HEK293 (cell line): ENCODE measurements around the gene IL1A.

ENCODE experiments used
- CTCF ChIA-PET: fragments of 350-600 bp; formaldehyde crosslinking; extraction: SDS; loops from one replicate; lab custom pipeline; 2021; ENCODE audit warnings: antibody characterized with exemption; lab: Yijun Ruan, JAX
- POLR2A ChIA-PET: fragments of 300-600 bp; formaldehyde crosslinking; extraction: SDS; loops from one replicate; lab custom pipeline; 2020; ENCODE audit warnings: antibody characterized with exemption, inconsistent platforms; lab: Yijun Ruan, JAX
- H3K27ac ChIP-seq: fragments of 200-500 bp; sonication (Bioruptor generic); 2 replicates; pipeline ENCODE4 v1.5.1; 2014; ENCODE audit warnings: low read depth, low read length, control low read depth, inconsistent platforms; ENCODE audit errors: extremely low read depth
- H3K36me3 ChIP-seq, 2 experiments: fragments of 200-500 bp in 1 of 2; sonication (Bioruptor generic) in 1 of 2; 1 replicate in 1 of 2; 2 replicates in 1 of 2; pipeline ENCODE4 v1.5.1; 2014 to 2017; ENCODE audit warnings: inconsistent platforms in 2 of 2, low read length in 2 of 2; ENCODE audit not compliant: control insufficient read depth in 2 of 2, insufficient read depth in 1 of 2
- H3K4me1 ChIP-seq: fragments of 200-500 bp; sonication (Bioruptor generic); 2 replicates; pipeline ENCODE4 v1.5.1; 2014; ENCODE audit warnings: mild to moderate bottlenecking, low read length, inconsistent platforms; ENCODE audit not compliant: control insufficient read depth, insufficient read depth
- H3K4me3 ChIP-seq: 2 replicates; pipeline ENCODE4 v1.5.1; 2011; ENCODE audit warnings: low read depth, mild to moderate bottlenecking, control low read depth, low read length, moderate library complexity
- H3K9me3 ChIP-seq: fragments of 200-500 bp; sonication (Bioruptor generic); 2 replicates; pipeline ENCODE4 v1.5.1; 2014; ENCODE audit warnings: low read depth, low read length, inconsistent platforms; ENCODE audit not compliant: control insufficient read depth, insufficient read depth
- AEBP2 ChIP-seq: fragments of 450-650 bp; formaldehyde crosslinking; IDR thresholded peaks from 2 replicates; pipeline ENCODE4 v1.5.1; 2016; ENCODE audit warnings: missing biosample characterization, missing genetic modification characterization, borderline replicate concordance
- ATF2 ChIP-seq: fragments of 450-650 bp; formaldehyde crosslinking; IDR thresholded peaks from 2 replicates; pipeline ENCODE4 v1.5.1; 2016; ENCODE audit warnings: missing biosample characterization, missing genetic modification characterization, low read depth
- GLI2 ChIP-seq: fragments of 450-650 bp; formaldehyde crosslinking; IDR thresholded peaks from 2 replicates; pipeline ENCODE4; 2017; ENCODE audit warnings: missing biosample characterization, missing genetic modification characterization, low read depth, borderline replicate concordance
- GLI4 ChIP-seq: fragments of 450-650 bp; formaldehyde crosslinking; IDR thresholded peaks from 2 replicates; pipeline ENCODE4 v1.5.1; 2016; ENCODE audit warnings: missing biosample characterization, missing genetic modification characterization
- PRDM10 ChIP-seq: fragments of 450-650 bp; formaldehyde crosslinking; IDR thresholded peaks from 2 replicates; pipeline ENCODE4 v1.5.1; 2016; ENCODE audit warnings: missing biosample characterization, missing genetic modification characterization
- SP3 ChIP-seq: fragments of 450-650 bp; formaldehyde crosslinking; IDR thresholded peaks from 2 replicates; pipeline ENCODE4 v1.5.1; 2016; ENCODE audit warnings: missing biosample characterization, missing genetic modification characterization
- ZNF112 ChIP-seq: fragments of 450-650 bp; formaldehyde crosslinking; IDR thresholded peaks from 2 replicates; pipeline ENCODE4 v1.5.0; 2017; ENCODE audit warnings: missing biosample characterization, missing genetic modification characterization
- ZNF211 ChIP-seq: fragments of 450-650 bp; formaldehyde crosslinking; IDR thresholded peaks from 2 replicates; pipeline ENCODE4 v1.5.1; 2016; ENCODE audit warnings: low read depth, missing biosample characterization, missing genetic modification characterization
- ZNF223 ChIP-seq: fragments of 450-650 bp; formaldehyde crosslinking; IDR thresholded peaks from 2 replicates; pipeline ENCODE4 v1.5.1; 2016; ENCODE audit warnings: missing biosample characterization, missing genetic modification characterization
- ZNF37A ChIP-seq: fragments of 450-650 bp; IDR thresholded peaks from 2 replicates; pipeline ENCODE4 v1.5.1; 2018; ENCODE audit warnings: missing biosample characterization, missing genetic modification characterization
- ZNF473 ChIP-seq: fragments of 450-650 bp; formaldehyde crosslinking; IDR thresholded peaks from 2 replicates; pipeline ENCODE4 v1.5.1; 2017; ENCODE audit warnings: missing biosample characterization, missing genetic modification characterization
- ZNF513 ChIP-seq: fragments of 450-650 bp; IDR thresholded peaks from 2 replicates; pipeline ENCODE4 v1.5.1; 2018; ENCODE audit warnings: missing biosample characterization, missing genetic modification characterization
- ZNF530 ChIP-seq: fragments of 450-650 bp; formaldehyde crosslinking; IDR thresholded peaks from 2 replicates; pipeline ENCODE4 v1.5.1; 2016; ENCODE audit warnings: low read depth, missing biosample characterization, missing genetic modification characterization
- ZNF548 ChIP-seq: fragments of 450-650 bp; formaldehyde crosslinking; IDR thresholded peaks from 2 replicates; pipeline ENCODE4 v1.5.1; 2016; ENCODE audit warnings: missing biosample characterization, missing genetic modification characterization
- ZNF549 ChIP-seq: fragments of 450-650 bp; IDR thresholded peaks from 2 replicates; pipeline ENCODE4 v1.5.1; 2018; ENCODE audit warnings: missing biosample characterization, missing genetic modification characterization, mild to moderate bottlenecking, inconsistent platforms, moderate library complexity
- ZNF561 ChIP-seq: fragments of 450-650 bp; IDR thresholded peaks from 2 replicates; pipeline ENCODE4 v1.5.1; 2018; ENCODE audit warnings: missing biosample characterization, missing genetic modification characterization, borderline replicate concordance
- ZNF585B ChIP-seq: fragments of 450-650 bp; formaldehyde crosslinking; IDR thresholded peaks from 2 replicates; pipeline ENCODE4 v1.5.1; 2016; ENCODE audit warnings: missing biosample characterization, missing genetic modification characterization
- ZNF624 ChIP-seq: fragments of 450-650 bp; formaldehyde crosslinking; IDR thresholded peaks from 2 replicates; pipeline ENCODE4 v1.5.1; 2017; ENCODE audit warnings: missing biosample characterization, missing genetic modification characterization
- ZNF626 ChIP-seq: fragments of 450-650 bp; sonication (Bioruptor Pico); formaldehyde crosslinking; IDR thresholded peaks from 2 replicates; pipeline ENCODE4 v1.5.1; 2018; ENCODE audit warnings: missing biosample characterization, missing genetic modification characterization, inconsistent platforms
- ZNF791 ChIP-seq: fragments of 450-650 bp; formaldehyde crosslinking; IDR thresholded peaks from 2 replicates; pipeline ENCODE4 v1.5.1; 2016; ENCODE audit warnings: missing biosample characterization, missing genetic modification characterization
- ZNF830 ChIP-seq: fragments of 450-650 bp; IDR thresholded peaks from 2 replicates; pipeline ENCODE4 v1.5.0; 2018; ENCODE audit warnings: missing biosample characterization, missing genetic modification characterization, low read depth, mild to moderate bottlenecking, moderate library complexity

Gene IL1A

GRCh38 chr2:112749755-112750559 is 34.3 kb downstream of the IL1A start (continued):
- TF ChIP-seq GLI2 (tag by site-specific recombination): no peak
- TF ChIP-seq SP3 (tag by site-specific recombination): no peak
- no peak for TF ChIP-seq ZNF561 (tag by site-specific recombination)
- TF ChIP-seq ZNF585B (tag by site-specific recombination): no peak
- no peak for TF ChIP-seq ZNF211 (tag by site-specific recombination)
- no peak for TF ChIP-seq ZNF624
- no peak for TF ChIP-seq ZNF37A
- no peak for TF ChIP-seq ZNF513 (tag by site-specific recombination)
- TF ChIP-seq ZNF549 (tag by site-specific recombination): no peak
- no peak for TF ChIP-seq ZNF791 (tag by site-specific recombination)
- no peak for TF ChIP-seq ATF2 (tag by site-specific recombination)
- no peak for TF ChIP-seq ZNF473 (tag by site-specific recombination)
- TF ChIP-seq ZNF830: no peak
- TF ChIP-seq, all 188 proteins: peak for 4

- H3K9me3 ChIP-seq: no peaks in the 10 kb centered on the region
- no peaks in the 10 kb centered on the region for H3K4me1 ChIP-seq
- ChIA-PET CTCF (interaction anchor here (1.1 to 6.1 kb wide), 5 partner anchors 9 to 200 kb away, joined by 3 to 48 read pairs (median 9); no protein-coding TSS in a partner anchor), POLR2A (interaction anchor here (0.7 kb wide), 1 partner anchor 123 kb away, joined by 4 read pairs; no protein-coding TSS in a partner anchor)
- H3K36me3 ChIP-seq: peaks cover 45 to 77% of the 10 kb centered on the region in 2 experiments
- TF ChIP-seq PRDM10 (tag by site-specific recombination): peak; percentile 21; the same call in 1 of the 2 replicates
- TF ChIP-seq ZNF626: no peak
- no peak overlapping the region for H3K4me3 ChIP-seq
- no peak overlapping the region for H3K27ac ChIP-seq
These were observed 43.8 kb downstream of the IL1A start for GRCh38 chr2:112740527-112740926.

GRCh38 chr2:112737542-112738232 is 46.6 kb downstream of the IL1A start:
- TF ChIP-seq GLI4 (tag by site-specific recombination): no peak
- no peak for TF ChIP-seq ZNF548 (tag by site-specific recombination)
- TF ChIP-seq ZNF530 (tag by site-specific recombination): no peak
- TF ChIP-seq AEBP2 (tag by site-specific recombination): no peak
- no peak for TF ChIP-seq ZNF112 (tag by site-specific recombination)
- TF ChIP-seq ZNF223 (tag by site-specific recombination): no peak
- Histone ChIP-seq H3K27ac (no peak overlapping the region), H3K9me3 (no peaks in the 10 kb centered on the region), H3K4me3 (no peak overlapping the region), H3K36me3 (peaks cover 35 to 54% of the 10 kb centered on the region in 2 experiments), H3K4me1 (no peaks in the 10 kb centered on the region)
- ChIA-PET CTCF (interaction anchor here (0.6 to 6.1 kb wide), 4 partner anchors 11 to 204 kb away, joined by 5 to 48 read pairs (median 23); no protein-coding TSS in a partner anchor), POLR2A (no interaction called here)
